GM19455 (cell line): ENCODE measurements around the gene ARL8B.

ENCODE experiments used
- ATAC-seq: cut with Tn5 transposase; IDR thresholded peaks from one replicate; pipeline ENCODE4 v1.9.1; 2021; ENCODE audit not compliant: unreplicated experiment

The ARL8B gene

DNA sequence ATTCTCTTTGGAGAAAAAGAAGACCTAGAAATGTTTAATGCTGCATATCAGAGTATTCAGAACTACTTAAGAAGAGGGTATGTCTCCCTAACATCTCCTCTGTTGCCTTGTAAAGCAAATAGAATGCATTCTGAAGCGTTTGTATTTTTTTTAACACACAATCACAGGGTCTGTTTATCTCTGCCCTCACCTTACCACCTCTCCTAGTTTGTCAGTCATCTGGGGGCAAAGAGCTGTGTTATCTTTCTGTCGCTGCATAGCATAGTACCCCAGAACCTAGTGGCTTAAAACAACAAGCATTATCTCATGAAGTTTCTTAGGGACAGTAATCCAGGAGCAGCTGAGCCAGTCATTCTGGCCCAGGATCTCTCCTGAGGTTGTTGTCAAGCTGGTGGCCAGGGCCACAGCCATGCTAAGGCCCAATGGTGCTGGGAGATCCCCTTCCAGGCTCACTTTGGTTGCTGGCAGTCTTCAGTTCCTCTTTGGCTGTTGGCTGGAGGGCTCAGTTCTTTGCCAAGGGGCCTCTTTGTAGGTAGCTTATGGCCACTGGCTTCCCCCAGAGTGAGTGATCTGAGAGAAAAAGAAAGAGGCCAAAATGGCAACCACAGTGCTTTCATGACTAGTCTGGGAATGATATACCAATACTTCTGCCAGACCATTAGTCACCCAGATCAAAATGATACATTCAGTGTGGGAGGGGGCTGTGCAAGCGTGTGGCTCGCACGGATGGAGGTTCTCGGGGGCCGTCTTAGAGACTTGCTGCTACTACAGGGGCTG is 83.3 kb downstream of the ARL8B start:
- peak; percentile 94 for ATAC-seq

DNA sequence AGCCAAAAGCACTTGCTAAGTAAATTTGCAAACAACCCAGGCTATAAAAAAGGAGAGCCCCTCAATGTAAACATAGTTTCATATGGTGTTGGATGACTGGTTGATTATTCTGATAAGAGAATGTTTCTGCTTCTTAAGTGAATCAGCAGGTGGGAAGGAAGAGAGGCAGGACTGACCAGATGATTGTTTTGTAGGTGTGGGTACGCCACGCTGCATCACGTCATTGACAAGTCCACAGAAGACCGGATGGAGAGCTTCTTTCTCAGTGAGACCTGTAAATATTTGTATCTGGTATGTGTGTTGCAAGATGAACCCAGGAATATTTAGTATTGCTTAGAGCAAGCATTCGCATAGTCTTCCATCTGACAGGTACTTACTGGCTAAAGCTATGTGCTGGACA is 88.8 kb downstream of the ARL8B start:
- no peak for ATAC-seq

DNA sequence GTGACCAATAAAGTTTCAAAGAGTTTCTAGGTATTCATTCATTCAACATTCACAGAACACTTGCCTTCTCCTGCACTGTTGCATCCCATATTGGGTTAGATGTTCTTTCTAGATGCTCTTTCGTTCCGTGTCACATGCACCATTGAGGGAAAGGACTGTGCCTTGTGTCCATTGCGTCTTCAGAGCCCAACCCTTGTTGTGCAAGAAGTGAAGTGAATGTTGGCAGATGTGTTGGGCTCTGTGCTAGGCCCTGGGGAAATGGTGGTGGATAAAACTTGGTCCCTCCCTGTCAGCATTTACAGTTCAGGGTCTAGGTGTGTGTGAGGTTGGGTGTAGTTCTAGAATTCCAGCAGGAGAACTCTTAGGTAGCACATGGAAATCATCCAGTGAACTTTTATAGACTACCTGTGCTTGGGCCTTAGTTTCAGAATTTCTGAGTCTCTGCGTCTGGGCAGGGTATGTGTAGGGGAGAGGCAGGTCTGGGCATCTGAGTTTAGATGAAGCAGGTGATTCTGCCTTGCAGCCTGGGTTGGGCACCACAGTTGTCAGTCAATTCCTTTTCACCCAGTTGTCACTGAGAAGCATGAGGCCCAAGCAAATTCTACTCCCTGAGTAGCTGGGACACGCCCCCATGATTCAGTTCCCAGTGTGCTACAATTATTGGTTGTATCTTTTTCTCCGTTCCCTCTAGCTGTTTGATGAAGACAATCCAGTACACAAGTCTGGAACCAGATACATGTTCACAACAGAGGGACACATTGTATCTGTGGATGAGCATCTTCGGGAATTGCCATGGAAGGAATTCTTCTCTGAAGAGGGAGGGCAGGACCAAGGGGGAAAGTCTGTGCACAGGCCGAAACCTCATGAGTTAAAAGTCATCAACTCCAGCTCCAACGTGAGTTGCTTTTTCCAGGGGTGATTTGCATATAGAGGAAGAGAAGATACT is 90.8 kb downstream of the ARL8B start:
- ATAC-seq, result no peak

DNA sequence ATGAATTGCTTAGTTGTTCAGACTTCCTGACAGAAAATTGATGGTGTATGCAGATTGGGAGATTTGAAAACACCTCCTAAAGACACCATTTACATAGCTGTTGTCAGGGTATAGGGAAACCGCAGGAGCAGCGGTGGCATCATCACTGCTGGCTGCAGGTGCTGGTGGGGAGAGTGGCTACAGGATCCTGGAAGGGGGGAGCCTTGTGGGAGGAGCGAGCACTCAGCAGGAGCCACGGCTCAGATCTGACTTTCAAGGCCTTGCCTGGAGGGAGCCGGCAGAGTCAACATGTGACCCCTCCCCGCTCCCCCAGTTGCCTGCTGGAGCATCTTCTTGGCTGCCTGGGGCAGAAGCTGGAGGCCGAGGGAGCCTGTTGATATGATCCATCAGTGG is 91.5 kb downstream of the ARL8B start:
- ATAC-seq, result no peak

DNA sequence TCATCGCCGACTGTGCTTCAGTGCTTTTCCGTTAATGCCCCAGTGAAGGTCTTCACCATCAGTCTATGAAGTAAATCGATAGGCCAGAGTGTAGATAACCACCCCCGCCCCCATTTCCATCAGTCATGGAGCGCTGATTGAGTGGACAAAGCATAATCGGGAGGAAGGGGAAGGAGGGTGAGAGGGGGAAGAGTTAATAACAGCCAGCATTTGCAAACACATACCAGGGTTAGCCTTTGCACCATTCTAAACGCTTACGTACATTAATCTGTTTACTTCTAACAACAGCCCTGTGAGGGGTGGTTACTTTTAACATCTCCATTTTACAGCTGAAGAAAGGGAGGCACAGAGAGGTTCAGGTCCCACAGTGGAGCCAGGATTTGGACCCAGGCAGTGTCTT is 92.3 kb downstream of the ARL8B start:
- no peak for ATAC-seq

DNA sequence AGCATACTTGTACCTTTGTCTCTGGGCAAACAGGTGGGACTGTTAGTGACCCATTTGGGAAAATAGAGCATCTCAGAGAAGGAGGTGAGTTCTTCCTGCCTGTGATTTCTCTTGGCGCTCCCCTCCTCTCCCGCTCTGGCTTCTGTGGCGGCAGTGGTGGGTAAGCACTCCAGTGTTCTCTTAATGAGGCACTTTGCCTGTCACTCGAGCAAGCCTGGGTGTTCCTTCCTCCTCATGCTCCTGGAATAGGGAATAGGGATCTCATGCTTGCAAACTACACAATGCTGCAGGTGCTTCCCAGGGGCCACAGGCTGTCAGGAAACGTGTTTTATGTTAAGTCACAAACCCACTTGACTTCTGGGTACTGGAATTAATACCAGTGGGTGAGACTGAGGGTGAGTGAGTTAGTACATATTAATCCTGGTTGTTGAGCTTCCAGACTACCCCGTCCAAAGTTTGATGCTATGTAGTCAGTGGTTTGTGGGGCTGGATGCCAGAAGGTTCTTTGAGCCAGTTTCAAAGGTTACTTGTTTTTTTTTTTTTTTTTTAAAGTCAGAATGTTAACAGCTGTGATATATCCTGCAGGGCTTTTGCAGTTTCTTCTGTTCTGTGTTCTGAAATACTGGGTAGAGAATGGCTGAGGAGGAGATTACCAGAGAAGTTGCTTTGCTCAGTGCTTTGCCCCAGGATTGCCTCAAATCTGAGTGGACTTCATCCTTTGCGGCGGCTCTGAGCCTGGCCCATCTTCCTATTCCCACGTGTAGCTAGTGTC is 95.9 kb downstream of the ARL8B start:
- ATAC-seq, result no peak

DNA sequence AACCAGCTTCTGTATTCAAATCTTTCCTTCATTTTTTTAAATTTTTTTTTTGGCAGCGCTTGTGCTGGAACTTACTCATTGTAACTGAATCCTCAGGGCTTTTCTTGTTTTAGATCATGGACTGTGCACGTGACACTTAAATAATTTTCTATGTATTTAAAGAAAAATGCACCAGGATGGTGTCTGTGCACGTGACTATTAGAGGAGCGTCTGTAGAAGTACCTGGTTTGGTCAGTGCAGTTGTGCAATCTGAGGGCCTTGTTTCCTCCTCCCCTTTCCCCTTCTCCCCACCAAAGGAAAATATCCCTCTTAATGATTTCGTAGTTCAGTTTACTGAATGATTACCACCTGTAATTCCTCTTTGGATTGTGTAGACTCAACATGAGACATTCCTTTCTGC is 96.7 kb downstream of the ARL8B start:
- ATAC-seq, result no peak

DNA sequence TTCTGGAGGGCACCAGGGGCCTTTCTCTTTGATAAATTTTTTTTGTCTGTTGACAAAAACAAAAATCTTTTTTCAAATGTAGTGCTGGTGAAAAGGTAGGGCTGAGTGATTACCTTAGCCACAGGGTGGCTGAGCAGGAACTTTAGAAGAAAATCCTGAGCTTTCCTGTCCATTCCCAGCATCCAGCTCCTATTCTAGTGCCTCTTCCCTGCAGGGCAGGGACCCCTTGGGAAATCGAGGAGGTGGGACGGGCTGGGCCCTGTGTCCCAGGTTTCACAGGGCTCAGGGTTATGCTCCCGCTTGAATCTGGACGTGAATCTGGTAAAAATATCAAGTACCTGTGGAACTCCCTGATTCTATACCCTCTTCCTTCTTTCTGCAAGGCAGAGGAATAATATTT is 97.1 kb downstream of the ARL8B start:
- no peak for ATAC-seq

DNA sequence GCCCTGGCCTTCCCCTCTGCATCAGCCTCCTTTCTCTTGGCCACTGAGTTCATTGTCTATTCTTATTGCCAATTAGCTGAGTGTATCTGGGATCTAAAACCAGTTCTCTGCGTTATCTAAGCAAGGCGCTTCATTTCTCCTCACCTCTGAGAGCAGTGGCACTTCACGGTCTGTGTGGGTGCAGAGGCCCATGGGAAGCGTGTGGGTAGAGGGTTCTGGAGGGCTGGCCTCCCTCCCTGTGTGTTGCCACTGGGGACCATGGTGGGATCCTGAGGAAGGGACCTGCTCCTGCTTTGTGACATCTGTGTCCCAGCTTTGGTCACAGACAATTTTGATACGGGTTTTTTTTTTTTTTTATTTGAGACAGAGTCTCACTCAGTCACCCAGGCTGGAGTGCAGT is 98.1 kb downstream of the ARL8B start:
- no peak for ATAC-seq

DNA sequence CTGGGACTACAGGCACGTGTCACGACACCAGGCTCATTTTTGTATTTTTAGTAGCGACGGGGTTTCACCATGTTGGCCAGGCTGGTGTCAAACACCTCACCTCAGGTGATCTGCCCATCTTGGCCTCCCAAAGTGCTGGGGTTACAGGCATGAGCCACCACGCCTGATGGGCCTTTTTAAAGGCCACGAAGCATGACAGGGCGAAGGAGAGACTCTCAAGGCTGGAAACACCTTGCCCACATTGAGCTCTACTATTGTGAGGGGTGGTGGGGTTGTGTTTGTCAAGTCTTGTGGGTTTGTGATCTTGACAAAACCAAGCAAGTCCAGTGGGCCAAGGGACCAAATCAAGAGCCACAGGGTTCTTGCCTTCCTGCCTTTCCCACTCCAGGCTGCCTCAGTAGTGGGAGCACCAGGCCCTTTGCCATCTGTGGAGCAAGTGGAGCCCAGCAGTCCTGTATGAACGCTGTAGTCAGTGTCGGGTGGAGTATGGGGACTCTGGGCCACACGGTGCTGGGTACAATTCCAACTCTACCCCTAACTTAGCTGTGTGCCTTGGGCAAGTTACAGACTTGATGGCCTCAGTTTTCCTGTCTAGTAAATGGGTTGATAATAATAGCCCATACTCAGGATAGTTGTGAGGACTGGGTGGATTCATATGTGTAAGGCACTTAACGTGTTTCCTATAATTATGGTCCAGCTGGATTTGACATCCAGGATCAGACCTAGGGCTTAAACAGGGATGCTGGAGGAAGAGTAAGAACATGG is 98.8 kb downstream of the ARL8B start:
- no peak for ATAC-seq

DNA sequence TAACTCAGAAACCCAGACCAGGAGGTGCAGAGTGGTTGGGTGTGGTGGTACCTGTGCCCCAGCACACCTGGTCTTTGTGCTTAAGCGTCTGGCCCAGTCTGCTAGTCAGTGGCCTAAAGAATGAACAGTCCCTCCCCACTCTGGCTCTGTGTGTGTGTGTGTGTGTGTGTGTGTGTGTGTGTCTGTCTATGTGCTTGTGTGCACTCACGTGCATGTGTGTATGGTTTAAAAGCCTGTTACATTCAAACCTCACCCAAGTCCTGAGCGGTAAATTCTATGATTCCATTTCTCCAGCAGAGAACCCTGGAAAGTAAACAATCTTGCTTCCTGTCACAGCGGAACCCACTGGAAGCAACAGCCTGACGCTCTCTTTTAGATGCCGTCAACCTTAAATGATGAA is 99.6 kb downstream of the ARL8B start:
- no peak for ATAC-seq

DNA sequence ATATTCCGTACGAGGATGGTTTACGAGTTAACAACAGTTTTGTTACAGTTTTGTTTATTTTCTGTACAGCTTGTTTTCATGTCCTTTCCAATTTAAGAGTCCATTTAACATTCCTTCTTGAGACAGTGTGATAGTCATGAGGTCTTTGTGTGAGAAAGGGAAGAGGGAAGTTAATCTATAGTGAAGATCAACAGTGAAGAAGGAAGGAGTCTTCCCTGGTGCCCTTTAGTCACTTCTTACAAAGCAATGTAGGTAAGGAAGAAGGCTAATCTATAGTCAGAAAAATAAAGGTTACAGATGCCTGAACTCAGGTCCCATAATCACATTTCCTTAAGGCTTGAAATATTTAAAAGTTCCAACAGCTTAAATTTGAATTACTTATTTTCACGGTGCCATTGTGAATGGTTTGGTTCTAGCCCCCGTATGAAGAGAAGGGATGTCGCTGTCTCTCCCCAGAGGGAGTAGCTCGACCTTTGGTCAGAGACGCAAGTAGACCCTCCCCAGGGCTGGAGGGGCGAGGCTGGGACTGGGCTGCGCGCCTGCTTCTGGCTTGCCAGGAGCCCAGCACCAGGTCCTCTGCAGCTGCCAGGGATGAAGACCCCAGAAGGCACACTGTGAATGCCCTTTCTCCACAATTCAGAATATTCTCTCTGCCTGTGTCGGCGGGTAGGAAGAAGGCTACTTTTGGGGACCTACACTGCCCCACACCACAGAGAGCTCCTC is 100.4 kb downstream of the ARL8B start:
- no peak for ATAC-seq

DNA sequence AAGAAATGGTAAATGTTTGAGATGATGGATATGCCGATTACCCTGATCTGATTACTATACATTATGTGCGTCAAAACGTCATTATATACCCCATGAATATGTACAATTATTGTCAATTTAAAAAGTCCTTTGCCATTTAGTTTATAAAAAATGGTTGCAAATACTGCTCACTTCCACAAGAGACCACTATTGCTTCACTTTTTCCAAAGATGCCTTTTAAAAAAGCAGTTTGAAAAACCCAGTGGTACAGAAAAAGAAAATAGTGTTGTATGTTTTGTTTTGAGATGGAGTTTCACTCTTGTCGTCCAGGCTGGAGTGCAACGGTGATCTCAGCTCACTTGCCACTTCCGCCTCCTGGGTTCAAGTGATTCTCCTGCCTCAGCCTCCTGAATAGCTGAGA is 104.7 kb downstream of the ARL8B start:
- no peak for ATAC-seq

DNA sequence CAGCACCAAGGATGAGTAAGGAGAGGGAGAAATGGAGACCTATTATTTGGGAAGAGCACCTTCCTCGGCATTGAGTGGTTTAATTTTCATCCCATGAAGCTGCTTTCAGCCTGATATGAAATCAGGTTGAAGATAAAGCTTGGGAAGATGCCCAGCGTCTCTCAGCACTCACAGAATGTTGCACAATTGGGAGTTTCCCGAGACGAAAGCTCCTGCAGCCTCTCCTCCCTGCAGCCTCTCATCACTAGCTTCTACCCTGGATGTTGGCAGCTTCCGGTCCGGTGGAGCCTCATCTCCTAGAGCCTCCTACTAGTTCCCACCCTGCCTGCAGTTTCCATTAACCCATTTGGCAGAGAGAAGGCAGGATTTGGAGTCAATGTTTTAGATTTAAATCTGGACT is 105.7 kb downstream of the ARL8B start:
- no peak for ATAC-seq

DNA sequence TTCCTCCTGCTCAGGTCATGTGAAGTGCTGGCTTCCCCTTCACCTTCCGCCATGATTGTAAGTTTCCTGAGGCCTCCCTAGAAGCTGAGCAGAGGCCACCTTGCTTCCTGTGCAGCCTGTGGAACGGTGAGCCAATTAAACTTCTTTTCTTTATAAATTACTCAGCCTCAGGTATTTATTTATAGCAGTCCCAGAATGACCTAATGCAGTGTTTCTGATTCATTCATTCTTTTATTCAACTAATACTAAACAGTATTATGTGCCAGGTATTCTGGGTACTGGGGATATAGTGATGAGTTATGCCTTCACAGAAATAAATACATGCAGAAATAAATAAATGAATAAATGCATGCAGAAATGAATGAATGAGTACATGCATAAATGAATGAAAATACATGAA is 107.3 kb downstream of the ARL8B start:
- no peak for ATAC-seq
